22Rv1 (cell line): Measurements from ENCODE around the gene SLC22A13.

ENCODE experiments used
- ZFX ChIP-seq: fragments of 450-650 bp; IDR thresholded peaks from 2 replicates; pipeline ENCODE4 v1.6.1; 2017; ENCODE audit warnings: antibody characterized with exemption, borderline replicate concordance
- TF ChIP-seq, protein P1 (sequence below): fragments of 450-650 bp; IDR thresholded peaks from 2 replicates; pipeline ENCODE4 v1.5.1; 2017; ENCODE audit warnings: mild to moderate bottlenecking

- TF ChIP-seq, protein P1, sequence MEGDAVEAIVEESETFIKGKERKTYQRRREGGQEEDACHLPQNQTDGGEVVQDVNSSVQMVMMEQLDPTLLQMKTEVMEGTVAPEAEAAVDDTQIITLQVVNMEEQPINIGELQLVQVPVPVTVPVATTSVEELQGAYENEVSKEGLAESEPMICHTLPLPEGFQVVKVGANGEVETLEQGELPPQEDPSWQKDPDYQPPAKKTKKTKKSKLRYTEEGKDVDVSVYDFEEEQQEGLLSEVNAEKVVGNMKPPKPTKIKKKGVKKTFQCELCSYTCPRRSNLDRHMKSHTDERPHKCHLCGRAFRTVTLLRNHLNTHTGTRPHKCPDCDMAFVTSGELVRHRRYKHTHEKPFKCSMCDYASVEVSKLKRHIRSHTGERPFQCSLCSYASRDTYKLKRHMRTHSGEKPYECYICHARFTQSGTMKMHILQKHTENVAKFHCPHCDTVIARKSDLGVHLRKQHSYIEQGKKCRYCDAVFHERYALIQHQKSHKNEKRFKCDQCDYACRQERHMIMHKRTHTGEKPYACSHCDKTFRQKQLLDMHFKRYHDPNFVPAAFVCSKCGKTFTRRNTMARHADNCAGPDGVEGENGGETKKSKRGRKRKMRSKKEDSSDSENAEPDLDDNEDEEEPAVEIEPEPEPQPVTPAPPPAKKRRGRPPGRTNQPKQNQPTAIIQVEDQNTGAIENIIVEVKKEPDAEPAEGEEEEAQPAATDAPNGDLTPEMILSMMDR: no peak
- TF ChIP-seq ZFX: no peak
Observed at GRCh38 chr3:38284756-38285150, 19.1 kb downstream of the SLC22A13 start.
